ENCODE results near the gene ST3GAL2.

DNA sequence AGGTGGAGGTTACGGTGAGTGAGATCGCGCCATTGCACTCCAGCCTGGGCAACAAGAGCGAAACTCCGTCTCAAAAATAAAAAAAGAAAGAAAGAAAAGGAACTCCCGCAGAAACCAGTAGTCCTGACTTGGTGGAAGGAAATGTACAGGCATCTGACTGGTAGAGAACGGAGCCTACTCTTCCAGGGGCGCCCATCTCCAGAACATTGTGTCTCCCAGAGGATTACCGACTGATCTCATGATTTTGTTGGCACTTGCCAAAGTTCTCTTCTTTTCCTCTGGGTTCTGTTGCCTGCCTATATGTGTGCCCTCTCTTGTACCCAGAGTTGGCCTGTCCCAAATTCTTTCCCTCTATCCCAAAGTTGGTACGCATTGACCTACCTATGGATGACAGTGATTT, 68.0 kb downstream of the ST3GAL2 start:
- TF ChIP-seq ZNF274 (IDR thresholded peaks at IDR 0.05; ENCODE audit: low read depth, low read length) (no peak), SUZ12 (IDR thresholded peaks at IDR 0.05; ENCODE audit: extremely low read depth, insufficient read depth, insufficient read length) (no peak), YY1 (IDR thresholded peaks at IDR 0.05; ENCODE audit: insufficient read depth, insufficient read length) (no peak)
